OCI-LY3 (cell line): ENCODE results near the gene OR51D1.

ENCODE experiments used
- H2AFZ ChIP-seq: fragments of 200-600, 300-600 bp; shearing (Covaris generic); 2 replicates; pipeline ENCODE4 v1.6.0; 2014; ENCODE audit warnings: antibody characterized with exemption, low read depth, low read length
- H3K27ac ChIP-seq: fragments of 200-600, 300-600 bp; sonication (generic); 2 replicates; pipeline ENCODE4 v1.5.1; 2014; ENCODE audit warnings: mild to moderate bottlenecking, low read length, moderate library complexity, mixed read lengths
- H3K27me3 ChIP-seq: fragments of 200-600, 300-600 bp; sonication (generic); 2 replicates; pipeline ENCODE4 v1.6.1; 2014; ENCODE audit warnings: low read depth, low read length, mixed read lengths
- H3K36me3 ChIP-seq: fragments of 200-600, 300-600 bp; sonication (generic); replicated peaks from 2 replicates; pipeline ENCODE3; 2014; ENCODE audit warnings: low read depth, low read length, mixed read lengths
- H3K4me1 ChIP-seq: fragments of 300-600, 200-600 bp; sonication (generic); 2 replicates; pipeline ENCODE4 v1.6.1; 2014; ENCODE audit warnings: low read length, mixed read lengths
- H3K4me2 ChIP-seq: fragments of 200-600, 300-600 bp; sonication (generic); 2 replicates; pipeline ENCODE4 v1.6.1; 2014; ENCODE audit warnings: low read length, mixed read lengths
- H3K4me3 ChIP-seq: fragments of 300-600, 200-600 bp; sonication (generic); 2 replicates; pipeline ENCODE4 v1.5.1; 2014; ENCODE audit warnings: antibody characterized with exemption, mild to moderate bottlenecking, low read length, moderate library complexity
- H3K79me2 ChIP-seq: fragments of 300-600, 200-600 bp; shearing (Covaris generic); 2 replicates; pipeline ENCODE4 v1.6.1; 2014; ENCODE audit warnings: mild to moderate bottlenecking, low read length, mixed read lengths
- H3K9ac ChIP-seq: fragments of 300-600, 200-600 bp; shearing (Covaris generic); 2 replicates; pipeline ENCODE4 v1.6.0; 2014; ENCODE audit warnings: mild to moderate bottlenecking, low read length, moderate library complexity
- H3K9me3 ChIP-seq: fragments of 200-600, 300-600 bp; shearing (Covaris generic); 2 replicates; pipeline ENCODE4 v1.6.1; 2014; ENCODE audit warnings: low read length, mixed read lengths; ENCODE audit not compliant: insufficient read depth
- H4K20me1 ChIP-seq: fragments of 200-600, 300-600 bp; sonication (generic); 2 replicates; pipeline ENCODE4 v1.6.1; 2016; ENCODE audit warnings: low read length, mixed read lengths; ENCODE audit not compliant: insufficient read depth
- EZH2phosphoT487 ChIP-seq: fragments of 200-600 bp; shearing (Covaris generic); IDR thresholded peaks from 2 replicates; pipeline ENCODE4 v1.6.1; 2018; ENCODE audit warnings: antibody characterized with exemption, mixed run types, low read depth
- TF ChIP-seq, protein P1 (sequence below): fragments of 200-600, 300-600 bp; sonication (generic); IDR thresholded peaks from 2 replicates; pipeline ENCODE4 v1.5.1; 2014; ENCODE audit warnings: antibody characterized with exemption, low read length, low read depth

The OR51D1 gene

DNA sequence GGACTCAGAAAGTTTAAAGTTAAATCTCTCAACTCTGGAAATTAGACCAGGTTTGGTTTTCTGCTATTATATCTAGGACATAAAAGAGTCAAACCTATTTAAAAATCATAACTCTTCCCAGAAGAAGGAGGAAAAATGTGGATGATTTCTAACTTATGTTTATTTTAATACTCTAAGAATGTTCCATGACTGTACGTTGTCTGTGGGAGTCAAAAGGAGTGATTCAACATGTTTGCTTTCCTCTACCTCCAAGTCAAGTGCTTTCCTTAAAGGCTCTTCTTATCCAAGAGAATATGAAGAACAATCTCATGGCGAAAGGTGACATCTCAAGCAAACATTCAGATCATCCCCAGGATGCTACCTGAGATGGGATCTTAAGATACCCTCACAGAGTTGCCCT, 28.1 kb downstream of the OR51D1 start:
- H3K4me3 ChIP-seq = no peak overlapping the region
- H2AFZ ChIP-seq = no peak overlapping the region
- peaks cover 6% of the 10 kb centered on the region for H3K4me1 ChIP-seq
- H3K79me2 ChIP-seq = no peaks in the 10 kb centered on the region
- no peak overlapping the region for H3K9ac ChIP-seq
- H3K4me2 ChIP-seq = no peak overlapping the region
- no peak overlapping the region for H3K27ac ChIP-seq
- H3K36me3 ChIP-seq = no peaks in the 10 kb centered on the region
- no peaks in the 10 kb centered on the region for H4K20me1 ChIP-seq
- no peak for TF ChIP-seq EZH2phosphoT487
- TF ChIP-seq, protein P1, sequence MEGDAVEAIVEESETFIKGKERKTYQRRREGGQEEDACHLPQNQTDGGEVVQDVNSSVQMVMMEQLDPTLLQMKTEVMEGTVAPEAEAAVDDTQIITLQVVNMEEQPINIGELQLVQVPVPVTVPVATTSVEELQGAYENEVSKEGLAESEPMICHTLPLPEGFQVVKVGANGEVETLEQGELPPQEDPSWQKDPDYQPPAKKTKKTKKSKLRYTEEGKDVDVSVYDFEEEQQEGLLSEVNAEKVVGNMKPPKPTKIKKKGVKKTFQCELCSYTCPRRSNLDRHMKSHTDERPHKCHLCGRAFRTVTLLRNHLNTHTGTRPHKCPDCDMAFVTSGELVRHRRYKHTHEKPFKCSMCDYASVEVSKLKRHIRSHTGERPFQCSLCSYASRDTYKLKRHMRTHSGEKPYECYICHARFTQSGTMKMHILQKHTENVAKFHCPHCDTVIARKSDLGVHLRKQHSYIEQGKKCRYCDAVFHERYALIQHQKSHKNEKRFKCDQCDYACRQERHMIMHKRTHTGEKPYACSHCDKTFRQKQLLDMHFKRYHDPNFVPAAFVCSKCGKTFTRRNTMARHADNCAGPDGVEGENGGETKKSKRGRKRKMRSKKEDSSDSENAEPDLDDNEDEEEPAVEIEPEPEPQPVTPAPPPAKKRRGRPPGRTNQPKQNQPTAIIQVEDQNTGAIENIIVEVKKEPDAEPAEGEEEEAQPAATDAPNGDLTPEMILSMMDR = no peak
- H3K27me3 ChIP-seq = no peaks in the 10 kb centered on the region
- H3K9me3 ChIP-seq = no peaks in the 10 kb centered on the region

DNA sequence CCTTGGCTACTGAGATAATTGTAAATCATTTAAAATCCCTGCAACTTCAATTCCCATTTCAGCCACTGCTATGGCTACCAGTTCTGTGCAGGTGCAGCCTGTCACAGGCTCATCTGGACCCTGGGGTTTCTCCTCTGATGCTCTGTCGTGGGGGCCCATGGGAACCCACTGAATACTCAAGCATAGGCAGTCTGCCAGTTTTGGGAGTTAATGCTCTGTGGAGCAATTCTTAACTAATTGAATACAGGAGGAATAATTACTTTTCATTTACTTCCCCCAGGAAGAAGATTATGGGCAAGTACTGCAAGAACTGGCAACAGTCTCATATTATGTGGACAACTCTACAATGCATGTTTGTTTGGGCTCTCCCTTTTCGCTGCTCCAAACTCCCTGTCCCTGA, 34.5 kb downstream of the OR51D1 start:
- Histone ChIP-seq H3K4me2 (no peak overlapping the region), H3K4me3 (no peak overlapping the region), H4K20me1 (no peaks in the 10 kb centered on the region), H3K27ac (no peak overlapping the region), H3K9ac (no peak overlapping the region), H3K4me1 (peaks cover 6% of the 10 kb centered on the region), H3K27me3 (no peaks in the 10 kb centered on the region), H2AFZ (no peak overlapping the region), H3K36me3 (no peaks in the 10 kb centered on the region), H3K9me3 (no peaks in the 10 kb centered on the region), H3K79me2 (no peaks in the 10 kb centered on the region)
- TF ChIP-seq, protein P1 = no peak
- no peak for TF ChIP-seq EZH2phosphoT487

DNA sequence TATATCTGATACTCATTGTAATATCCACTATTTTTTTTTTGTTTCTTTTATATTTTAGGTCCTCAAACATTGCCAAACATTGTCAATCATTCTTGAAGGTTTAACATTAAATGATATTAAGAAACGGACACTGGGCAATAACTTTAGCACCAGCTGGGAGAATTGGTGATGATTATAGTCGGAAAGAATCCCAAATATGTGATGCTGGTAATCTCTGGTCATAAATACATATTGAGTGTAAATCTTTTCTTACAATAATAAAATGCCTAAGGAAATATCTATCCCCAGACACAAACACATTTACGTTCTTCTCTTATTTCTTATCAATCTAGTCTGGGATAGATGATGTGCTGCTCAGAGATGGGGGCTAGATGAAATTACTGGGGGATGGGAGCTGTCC, 35.2 kb downstream of the OR51D1 start:
- H3K9ac ChIP-seq = no peak overlapping the region
- no peak overlapping the region for H3K4me3 ChIP-seq
- no peaks in the 10 kb centered on the region for H3K27me3 ChIP-seq
- H3K9me3 ChIP-seq = no peaks in the 10 kb centered on the region
- peaks cover 8% of the 10 kb centered on the region for H3K4me1 ChIP-seq
- H3K27ac ChIP-seq = no peak overlapping the region
- H3K4me2 ChIP-seq = no peak overlapping the region
- no peaks in the 10 kb centered on the region for H3K79me2 ChIP-seq
- no peak overlapping the region for H2AFZ ChIP-seq
- TF ChIP-seq EZH2phosphoT487 = no peak
- TF ChIP-seq, protein P1 = no peak
- no peaks in the 10 kb centered on the region for H3K36me3 ChIP-seq
- H4K20me1 ChIP-seq = no peaks in the 10 kb centered on the region

DNA sequence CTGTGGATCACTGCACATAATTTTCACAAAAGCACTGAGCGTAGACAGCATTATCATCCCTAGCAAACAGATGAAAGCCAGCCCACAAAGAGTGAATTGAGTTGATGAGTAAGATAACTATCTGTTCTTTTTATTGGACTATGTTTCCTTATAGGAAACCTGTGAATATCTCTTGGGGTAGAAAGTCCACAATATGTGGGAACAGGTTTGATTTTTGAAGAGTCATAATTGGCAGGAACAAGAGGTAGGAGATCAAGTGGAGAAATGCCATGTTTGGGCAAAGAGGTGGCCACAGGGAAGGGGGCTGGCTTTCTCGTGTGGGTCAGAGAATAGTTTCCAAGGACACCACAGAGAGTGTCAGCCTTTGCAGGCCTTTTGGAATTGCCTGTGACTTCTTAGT, 36.5 kb downstream of the OR51D1 start:
- Histone ChIP-seq H3K4me3 (no peak overlapping the region), H3K27ac (no peak overlapping the region), H3K27me3 (no peaks in the 10 kb centered on the region), H3K79me2 (no peaks in the 10 kb centered on the region), H2AFZ (no peak overlapping the region), H3K4me2 (no peak overlapping the region), H3K9ac (no peak overlapping the region), H4K20me1 (no peaks in the 10 kb centered on the region), H3K4me1 (peaks cover 13% of the 10 kb centered on the region), H3K36me3 (no peaks in the 10 kb centered on the region), H3K9me3 (no peaks in the 10 kb centered on the region)
- TF ChIP-seq EZH2phosphoT487 = no peak
- TF ChIP-seq, protein P1 = no peak
